GM12891 (cell line): ENCODE measurements around the gene NDUFB10.

ENCODE experiments used
- POLR2AphosphoS5 ChIP-seq: IDR thresholded peaks from 2 replicates; pipeline ENCODE4 v1.6.1; 2011; ENCODE audit warnings: low read depth, low read length, control low read depth
- SPI1 ChIP-seq: IDR thresholded peaks from 2 replicates; pipeline ENCODE4 v1.6.1; 2011; ENCODE audit warnings: low read depth, low read length, control low read depth

- no peak for TF ChIP-seq POLR2AphosphoS5
- no peak for TF ChIP-seq SPI1
Measured at GRCh38 chr16:1993731-1994131, 34.4 kb downstream of the NDUFB10 start.
